ENCODE results near the gene AAK1.
"Not testable (repeated sequence)": the region's sequence is repeated elsewhere in the genome, so short reads cannot be mapped to it uniquely, and the experiment has no call there.

Gene AAK1

DNA sequence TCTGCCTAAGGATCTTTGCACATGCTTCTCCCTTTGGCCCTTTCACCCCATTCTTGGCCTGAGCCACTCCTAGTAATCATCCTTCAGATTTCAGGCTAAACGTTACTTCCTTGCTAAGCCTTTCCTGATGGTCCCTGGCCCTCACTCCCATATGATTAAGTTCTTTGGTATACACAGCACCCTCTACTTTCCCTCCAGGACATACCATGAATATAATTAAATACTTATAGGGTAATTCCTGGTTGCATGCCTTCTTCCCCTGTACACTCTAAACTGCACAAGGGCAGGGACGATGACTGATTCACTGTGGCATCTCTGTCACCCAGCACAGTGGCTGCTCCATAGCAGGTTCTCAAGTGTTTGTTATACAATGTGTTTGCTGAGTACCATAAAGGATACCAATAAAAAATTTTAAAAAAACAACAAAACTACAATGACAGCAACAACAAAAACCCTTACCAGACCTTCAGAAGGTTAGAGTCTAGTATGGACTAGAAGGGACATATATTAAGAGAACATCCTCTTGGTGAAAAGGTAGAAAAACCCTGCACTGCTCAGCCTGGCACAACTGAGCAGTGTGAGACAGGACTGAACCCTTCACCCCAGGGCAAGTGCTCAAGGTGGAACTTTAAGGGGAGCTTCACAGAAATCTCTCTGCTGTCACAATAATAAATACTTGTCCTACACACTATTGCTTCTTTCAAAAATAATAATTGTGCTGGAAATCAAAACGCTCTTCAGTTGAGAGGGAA, 76.2 kb downstream of the AAK1 start:
- no peak for DNase-seq

DNA sequence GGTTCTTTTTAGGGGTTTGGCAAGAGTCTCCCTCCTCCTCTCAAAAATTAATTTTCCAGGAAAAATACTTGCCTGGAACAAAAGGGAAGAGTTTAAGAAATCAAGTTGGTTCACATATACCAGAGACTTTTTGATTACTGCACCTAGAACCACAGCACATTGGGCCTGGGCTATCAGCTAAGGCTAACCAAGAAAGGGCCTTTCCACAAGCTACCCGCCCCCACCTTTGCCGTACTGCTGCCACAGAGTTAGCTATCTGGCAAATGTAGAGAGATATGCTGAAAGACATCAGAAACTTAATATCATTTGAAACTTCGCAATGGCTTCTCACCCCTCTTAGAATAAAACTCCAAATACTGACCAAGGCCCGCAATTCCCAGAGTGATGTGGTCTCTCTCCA, 76.9 kb downstream of the AAK1 start:
- DNase-seq, result no peak

DNA sequence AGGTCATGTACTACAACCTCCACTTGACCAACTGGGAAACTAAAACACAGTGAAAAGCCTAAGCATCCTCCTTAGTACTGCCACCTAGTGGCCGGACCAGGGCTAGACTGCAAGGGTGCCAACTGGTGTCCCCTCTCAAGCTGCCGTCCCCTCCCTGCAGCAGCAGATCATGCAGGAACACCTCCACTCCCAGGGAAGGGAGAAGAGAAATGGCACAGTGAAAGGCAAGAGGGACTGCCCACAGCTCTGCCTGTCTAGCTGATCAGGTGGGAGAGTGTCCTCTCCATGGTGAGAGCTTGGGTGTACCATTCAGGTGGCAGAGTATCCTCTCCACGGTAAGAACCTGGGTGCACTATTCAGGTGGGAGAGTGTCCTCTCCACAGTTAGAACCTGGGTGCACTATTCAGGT, 78.1 kb downstream of the AAK1 start:
- DNase-seq, result peak; percentile 43 to 68

DNA sequence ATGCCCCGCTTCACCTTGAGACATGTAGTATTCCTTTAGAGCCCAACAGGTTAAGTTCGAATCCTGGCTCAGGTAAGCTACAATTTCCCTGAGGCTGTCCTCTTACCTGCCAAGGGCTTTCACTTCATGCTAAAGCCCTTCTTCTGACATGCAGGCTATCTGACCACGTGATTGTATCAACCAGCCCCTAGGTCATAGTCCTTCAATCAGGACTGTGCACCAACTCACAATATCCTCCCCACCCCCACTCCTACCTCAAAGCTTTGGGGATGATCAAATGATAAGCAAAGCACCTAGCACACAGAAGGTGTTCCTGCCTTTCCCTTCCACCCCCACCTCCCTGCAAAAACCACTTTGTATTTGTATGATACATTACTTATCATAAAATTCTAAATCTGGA, 78.9 kb downstream of the AAK1 start:
- DNase-seq, result no peak

DNA sequence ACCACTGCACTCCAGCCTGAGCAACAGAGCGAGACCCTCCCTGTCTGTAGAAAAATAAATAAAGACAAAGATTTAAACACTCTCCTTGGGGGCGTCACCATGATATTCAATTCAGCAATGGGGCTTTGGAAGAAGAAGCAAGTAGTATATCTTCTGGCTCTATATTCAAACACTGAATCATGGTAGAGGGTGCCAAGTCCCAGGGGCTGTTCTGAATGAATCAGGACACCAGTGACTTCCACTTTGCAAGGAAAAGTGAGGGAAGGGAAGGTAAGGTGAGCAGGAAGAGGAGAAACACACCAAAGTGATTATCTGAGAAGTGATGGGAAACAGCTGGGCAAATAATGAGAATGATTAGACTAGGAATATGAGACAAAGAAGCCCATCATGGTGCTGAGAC, 80.5 kb downstream of the AAK1 start:
- no peak for DNase-seq

DNA sequence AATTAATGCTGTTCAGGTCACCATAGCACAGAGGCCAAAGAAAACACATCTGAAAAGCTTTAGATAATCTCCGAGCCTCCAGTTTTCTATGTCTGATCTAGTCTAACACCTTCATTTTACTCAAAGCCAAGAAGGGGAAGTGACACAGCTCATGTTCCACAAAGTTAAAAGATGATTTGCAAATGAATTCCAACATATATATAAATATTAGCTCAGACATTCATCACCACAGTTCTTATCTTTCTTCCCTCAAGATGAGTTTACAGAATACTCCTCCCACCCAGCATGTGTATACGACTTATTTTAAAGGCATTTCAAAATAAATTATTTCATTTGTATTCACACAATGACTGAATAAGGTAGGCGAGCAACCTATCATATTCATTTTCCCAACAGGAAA, 82.4 kb downstream of the AAK1 start:
- no peak for DNase-seq

DNA sequence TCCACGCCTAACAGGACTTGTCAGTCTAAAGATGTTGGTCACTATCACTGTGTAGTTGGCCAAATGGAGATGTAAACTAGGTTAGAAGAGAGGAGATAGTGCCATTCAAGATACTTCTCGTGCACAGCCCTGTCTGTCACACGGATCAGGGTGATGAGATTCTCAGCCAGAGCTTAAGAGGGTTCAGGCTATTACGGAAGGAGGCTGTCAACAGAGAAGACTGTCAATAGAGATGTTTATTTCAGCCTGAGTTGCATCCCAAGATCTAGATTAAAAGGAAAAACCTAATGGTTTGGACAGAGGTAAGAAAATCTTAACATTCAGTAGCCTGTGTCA, 83.4 kb downstream of the AAK1 start:
- DNase-seq, result no peak

DNA sequence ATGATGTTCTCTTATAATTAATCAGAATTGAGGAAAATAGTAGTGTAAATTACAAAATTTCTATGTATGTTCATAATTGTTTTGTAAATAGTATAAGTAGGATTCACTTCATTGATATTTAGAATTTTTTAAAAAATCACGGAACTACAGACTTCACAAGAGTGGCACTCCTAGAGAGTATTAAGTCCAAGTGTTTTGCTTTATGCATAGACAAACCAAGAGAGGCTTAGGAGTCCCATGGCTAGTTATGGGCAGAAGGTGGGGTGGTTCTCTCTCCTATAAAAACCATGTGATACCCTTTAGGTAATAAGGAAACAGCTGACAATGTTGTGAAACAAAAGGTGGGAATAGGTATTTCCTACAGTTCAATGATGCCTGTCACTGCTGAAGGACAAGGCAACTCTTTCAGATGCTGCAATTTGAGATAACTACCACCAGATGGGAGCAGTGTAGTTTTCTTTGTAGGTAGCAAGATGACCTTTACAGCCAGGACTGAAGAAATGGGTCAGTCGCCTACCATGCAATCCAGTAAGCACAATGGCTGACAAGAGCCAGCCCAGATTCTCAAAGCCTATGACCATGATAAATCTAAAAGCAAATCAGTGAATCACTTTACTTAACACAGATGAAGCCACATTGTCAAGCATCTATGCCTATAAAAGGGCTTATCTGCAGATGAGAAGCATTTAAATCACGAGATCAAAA, 83.9 kb downstream of the AAK1 start:
- DNase-seq, result peak; percentile 41 to 45

DNA sequence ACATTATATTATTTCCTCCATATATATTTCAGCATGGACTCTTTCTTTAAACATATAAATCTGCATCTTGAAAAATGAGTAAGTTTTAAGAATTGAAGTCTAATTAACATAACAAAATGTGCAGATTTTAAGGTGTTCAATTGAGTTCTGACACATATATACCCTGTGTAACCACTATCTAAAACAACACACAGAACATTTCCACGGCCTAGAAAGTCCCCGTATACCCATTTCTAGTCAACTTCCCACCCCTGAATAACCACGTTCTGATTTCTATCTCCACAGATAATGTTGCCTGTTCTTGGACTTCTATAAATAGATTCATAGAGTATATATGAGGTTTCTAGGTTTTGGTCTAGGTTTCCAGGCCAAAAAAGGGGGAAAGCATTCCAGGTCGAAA, 87.5 kb downstream of the AAK1 start:
- DNase-seq, result no peak

DNA sequence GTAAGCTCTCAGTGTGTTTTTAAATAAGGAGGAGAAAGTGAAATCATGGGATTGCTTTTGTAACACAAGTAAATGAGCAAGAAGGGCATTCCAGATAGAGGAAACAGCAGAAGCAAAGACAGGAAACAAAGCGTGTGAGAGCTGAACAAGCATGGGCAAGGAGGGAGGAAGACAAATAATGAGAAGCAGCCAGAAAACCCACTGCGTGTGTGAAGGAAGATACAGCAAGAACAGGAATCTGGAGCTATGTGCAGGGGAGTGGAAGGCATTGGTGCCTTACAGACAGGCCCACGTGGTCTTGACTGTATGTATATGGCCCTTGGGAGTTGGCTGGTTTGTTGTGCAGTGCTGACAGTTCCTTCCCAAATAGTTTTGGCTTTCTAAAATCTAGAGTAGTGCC, 88.6 kb downstream of the AAK1 start:
- DNase-seq, result peak; percentile 82 to 88

DNA sequence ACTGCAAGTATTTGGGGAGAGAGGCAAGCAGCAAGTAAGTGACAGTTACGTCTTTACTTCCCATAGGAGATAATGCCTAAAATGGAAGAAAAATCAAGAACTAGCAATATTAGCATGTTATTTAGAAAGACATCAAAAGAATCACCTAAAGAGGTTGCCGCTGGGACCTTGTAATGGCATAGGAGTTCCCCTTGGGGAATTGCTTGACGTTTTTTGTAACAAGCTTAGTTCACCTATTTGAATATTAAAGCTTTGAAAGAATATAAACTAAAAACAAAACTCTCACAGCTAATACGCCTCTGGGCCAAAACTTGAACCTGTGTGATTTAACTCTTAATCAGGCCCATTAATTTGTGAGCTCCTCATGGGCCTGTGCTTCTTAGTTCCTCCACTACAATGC, 89.0 kb downstream of the AAK1 start:
- DNase-seq, result no peak

DNA sequence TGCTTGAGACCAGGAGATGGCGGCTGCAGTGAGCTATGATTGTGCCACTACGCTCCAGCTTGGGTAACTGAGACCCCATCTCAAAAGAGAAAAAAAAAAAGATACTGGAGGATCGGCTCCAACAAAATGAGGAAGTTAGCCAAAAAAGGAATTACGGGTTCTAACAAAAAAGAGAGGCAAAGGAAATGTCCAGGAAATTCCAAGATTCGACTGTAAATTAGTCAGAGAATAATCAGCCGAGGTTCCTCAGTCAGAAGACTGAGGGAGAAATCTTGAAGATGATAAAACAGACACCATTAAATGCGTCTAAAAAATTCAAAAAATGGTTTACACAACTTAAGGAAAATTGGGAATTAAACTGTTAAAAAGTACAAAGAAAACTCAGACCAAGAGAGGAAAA, 89.5 kb downstream of the AAK1 start:
- DNase-seq, result no peak

DNA sequence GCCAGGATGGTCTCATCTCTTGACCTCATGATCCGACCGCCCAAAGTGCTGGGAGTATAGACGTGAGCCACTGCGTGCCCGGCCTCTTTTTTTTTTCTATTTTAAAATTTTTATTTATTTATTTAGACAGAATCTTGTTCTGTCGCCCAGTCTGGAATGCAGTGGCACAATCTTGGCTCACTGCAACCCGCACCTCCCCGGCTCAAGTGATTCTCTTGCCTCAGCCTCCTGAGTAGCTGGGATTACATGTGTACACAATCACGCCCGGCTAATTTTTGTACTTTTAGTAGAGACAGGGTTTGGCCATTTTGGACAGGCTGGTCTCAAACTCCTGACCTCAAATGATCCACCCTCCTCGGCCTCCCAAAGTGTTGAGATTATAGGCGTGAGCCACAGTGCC, 93.0 kb downstream of the AAK1 start:
- DNase-seq, result not testable (repeated sequence)

DNA sequence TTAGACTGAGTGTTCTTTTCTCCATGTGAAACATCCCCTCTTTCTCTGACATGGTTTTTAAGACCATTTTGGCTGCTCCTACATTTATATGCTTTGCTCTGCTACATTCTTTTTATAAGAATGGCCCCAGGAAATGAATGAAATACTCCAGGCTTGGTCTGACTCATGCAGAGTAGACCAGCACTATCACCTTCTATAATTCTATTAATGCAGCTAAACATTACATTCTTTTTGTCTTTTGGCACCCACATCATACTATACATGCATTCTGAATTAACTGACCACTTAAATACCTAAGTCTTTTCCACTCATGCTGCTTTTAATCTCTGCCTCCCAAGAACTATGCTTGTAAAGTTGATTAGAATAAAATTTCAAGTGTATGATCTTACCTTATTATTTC, 94.1 kb downstream of the AAK1 start:
- no peak for DNase-seq

DNA sequence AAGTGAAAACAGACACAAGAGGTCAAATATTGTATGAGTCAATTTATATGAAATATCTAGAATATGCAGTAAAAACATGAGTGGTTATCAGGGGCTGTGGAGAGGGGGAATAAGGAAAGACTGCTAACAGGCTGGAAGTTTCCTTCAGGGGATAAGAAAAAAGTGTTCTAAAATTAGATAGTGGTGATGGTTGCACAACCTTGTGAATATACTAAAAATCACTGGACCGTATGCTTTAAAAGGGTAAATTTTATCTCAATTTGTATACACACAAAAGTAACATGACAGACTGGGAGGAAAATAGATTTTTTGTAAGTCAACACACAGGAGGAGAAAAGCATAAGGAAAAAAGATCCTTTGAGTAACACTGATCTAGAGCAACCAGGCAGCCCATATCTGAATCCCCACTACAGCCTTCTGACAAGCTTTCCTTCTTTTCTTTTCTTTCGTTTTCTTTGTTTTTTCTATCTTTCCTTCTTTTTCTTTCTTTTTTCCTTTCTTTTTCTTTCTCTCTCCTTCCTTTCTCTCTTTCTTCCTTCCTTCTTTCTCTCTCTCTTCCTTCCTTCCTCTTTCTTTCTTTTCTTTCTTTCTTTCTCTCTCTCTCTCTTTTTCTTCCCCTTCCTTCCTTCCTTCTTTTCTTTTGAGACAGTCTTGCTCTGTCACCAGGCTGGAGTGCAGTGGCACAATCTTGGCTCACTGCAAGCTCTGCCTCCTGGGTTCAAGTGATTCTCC, 95.4 kb downstream of the AAK1 start:
- no peak for DNase-seq

DNA sequence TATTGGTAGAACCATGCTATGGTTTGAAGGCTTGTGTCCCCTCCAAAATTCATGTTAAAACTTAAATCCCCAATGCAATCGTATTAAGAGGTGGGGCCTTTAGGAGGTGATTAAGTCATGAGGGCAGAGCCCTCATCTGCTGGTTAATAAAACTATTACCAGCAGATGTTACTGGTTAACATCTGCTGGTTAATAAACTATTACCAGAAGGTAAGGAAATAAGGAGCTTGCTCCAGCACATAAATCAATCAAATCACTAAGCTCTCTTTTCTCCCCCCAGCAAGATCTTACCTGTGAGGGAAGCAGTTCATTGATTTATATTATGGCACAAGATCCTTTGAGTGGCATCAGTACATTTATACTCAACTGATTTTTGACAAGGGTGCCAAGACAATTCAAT, 96.9 kb downstream of the AAK1 start:
- no peak for DNase-seq

DNA sequence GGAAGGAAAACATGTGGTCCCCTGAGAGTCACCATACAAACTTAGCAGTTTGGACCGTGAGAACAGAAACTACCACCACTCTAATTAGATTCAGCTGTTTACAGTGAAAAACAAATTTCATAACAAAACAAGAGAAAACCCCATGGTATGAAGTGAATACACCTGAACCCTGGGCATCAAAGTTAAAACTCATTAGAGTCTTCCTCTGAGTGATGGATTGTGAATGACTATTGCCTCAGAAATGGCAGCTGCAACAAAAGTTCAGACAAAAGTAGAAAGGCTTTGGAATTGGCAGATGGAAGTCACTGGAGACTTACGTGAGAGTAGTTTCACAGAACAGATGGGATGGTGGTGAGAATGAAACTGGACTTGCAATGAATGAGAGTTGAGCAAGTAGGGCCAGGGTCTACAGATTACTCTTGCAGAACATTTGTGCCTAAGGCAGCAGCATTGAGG, 98.0 kb downstream of the AAK1 start:
- DNase-seq, result no peak

DNA sequence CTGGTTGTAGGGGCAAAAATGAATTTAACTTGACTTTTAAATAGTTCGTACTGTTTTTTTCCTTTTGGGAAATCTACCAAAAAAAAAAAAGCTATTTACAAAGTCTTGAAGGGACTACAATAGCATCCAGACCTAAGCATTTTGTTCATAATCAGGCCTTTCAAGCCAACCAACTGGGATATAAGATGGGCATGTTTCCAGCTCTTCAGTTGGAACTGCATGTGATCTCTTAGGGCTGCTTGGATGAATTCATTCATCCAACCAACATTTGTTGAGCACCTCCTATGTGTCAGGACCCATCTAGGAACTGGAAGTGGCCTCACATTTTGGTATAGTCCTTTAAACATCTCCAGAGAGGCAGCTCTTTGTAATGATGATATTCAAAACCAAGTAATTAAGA, 98.6 kb downstream of the AAK1 start:
- no peak for DNase-seq

DNA sequence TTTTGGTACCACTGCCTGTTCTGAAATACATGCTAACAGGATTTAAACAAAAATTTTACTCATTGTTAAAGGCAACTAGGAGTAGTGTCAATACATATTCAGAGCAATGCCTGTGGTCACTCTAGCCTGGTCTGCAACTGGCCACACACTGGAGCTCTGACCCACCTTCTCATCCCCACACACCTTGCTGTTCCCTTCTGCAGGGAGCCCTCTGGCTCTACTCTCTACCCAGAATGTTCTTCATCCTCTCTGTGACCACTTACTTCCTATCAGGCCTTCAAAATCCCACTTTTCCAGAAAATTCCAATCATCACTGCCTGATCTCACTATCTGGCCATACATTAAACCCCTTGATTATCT, 104.0 kb downstream of the AAK1 start:
- DNase-seq, result no peak

DNA sequence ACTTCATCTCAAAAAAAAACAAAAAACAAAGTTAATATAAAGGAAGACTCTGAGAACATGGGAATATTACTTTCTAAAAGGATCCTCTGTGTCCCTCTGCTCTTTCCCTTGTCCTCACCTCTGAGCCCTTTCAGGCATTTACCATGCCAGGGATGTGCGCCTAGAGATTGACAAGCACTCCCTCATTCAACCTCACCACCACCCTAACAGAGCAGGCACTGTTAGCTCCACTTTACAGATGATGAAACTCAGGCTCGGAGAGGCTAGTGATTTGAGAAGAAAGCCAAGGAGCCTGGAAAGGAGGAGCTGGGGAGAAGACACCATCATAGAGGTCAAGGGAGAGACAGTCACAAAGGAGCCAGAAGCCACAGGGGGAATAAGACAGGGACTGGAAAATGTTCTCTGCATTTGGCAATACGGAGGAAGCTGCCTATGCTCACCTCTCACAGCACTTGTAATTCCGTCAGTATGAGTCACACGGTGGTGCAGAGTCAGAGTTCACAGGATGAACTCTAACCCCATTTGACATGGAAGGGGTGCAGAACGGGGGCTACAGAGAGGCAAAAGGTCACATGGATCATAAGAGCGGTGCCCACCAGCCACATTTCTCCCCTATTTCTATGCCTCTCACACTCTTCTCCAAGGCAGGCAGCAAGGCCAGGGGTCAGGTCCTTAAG, 104.5 kb downstream of the AAK1 start:
- no peak for DNase-seq

DNA sequence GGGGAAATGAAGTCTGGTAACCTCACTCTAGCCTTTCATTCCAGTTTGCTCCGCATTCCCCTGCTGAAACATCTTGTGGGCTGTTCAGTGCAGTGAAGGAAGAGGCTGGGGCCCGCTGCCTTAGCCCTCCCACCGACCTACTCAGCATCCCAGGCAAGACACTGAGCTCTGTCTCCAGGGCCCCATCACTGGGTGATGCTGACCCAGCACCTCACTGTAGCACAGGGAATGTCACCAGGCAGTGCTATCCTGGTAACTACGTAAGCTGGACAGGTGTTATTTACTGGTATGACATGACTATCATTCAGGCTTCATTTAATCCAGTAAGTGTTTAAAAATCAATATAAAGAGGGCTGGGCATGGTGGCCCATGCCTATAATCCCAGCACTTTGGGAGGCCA, 105.3 kb downstream of the AAK1 start:
- DNase-seq, result no peak

DNA sequence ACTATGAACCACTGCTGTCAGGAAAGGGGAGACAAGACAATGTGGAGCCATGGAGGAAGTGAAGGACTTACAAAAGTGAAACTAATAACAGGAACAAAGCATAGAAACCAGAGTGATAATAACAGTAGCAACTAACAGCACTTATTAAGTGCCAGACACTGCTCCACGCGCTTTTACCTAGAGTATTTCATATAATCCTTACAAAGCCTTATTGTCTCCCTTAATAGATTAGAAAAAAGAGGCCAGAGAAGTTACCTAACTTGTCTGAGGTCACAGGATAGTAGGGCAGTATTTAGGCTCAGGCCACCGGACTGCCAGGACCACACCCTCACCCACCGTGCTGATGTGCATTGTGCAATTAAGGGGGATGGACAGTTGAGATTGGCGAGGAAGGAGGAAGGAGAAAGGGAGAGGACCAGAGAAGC, 107.7 kb downstream of the AAK1 start:
- DNase-seq, result peak in 1 of 2 experiments; percentile 13

DNA sequence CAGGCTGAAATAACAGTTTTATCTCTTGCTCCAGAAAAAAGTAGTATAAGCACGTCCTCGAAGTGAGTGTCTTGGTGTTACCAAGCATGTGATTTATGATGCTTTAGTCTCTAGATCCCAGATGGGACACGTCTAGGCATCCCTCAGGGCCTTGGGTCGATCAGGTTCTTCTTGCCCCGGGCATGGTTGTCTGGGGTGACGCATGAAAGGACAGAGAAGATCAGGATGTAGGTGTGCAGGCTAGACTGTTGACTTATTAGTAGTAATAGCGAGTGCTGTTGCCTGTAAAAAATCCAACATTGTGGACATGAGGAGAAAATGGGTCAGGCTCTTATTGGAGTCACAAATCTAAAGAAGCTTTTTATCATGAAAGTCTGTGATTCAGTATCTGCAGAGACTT, 112.4 kb downstream of the AAK1 start:
- DNase-seq, result no peak

DNA sequence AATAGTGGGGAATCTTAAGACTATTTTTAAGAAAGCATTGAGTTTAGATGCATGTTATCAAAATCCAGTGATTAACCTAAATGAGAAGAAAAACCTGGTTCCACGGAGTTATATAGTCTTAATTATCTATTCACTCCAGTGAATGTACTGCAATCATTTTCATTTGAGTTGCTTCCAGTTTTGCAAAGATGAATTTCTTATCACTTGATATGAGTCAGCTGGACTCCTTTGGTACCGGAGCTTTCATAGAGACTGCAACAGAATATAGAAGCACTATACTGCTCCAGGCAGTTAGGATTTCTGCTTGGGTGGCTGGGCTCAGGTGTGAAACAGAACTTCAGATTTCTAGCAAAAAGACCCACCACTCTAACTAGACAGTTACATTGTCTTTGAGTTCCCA, 114.1 kb downstream of the AAK1 start:
- no peak for DNase-seq
